Large intestine (tissue), 3 donors: Measurements from ENCODE around the gene GIMD1. TPM values are rescaled to one million over a fixed set of nuclear protein-coding genes. Genes with fewer than 3 reads are reported as not detected.
A peak's percentile ranks its signal among the peaks of the same experiment; 100 is the strongest.
"Not testable (repeated sequence)": the region's sequence is repeated elsewhere in the genome, so short reads cannot be mapped to it uniquely, and the experiment has no call there.

ENCODE experiments used
- DNase-seq, 2 donors: peaks; one replicate each; pipeline versions ENCODE4 v3.0.0 to v3.0.0-alpha.2; 2013
- H3K27ac ChIP-seq: one replicate; pipeline ENCODE4 v1.5.1; 2013; ENCODE audit warnings: low read length
- H3K27me3 ChIP-seq: 2 replicates; pipeline ENCODE4 v1.6.1; 2013; ENCODE audit warnings: low read length; ENCODE audit not compliant: control insufficient read depth, insufficient read depth
- H3K36me3 ChIP-seq: 2 replicates; pipeline ENCODE4 v1.6.1; 2013; ENCODE audit warnings: low read length; ENCODE audit not compliant: control insufficient read depth, insufficient read depth
- H3K4me1 ChIP-seq: one replicate; pipeline ENCODE4 v1.6.1; 2013; ENCODE audit warnings: low read length; ENCODE audit not compliant: control insufficient read depth, insufficient read depth
- H3K4me3 ChIP-seq: one replicate; pipeline ENCODE4 v1.5.1; 2013; ENCODE audit warnings: low read length
- H3K9me3 ChIP-seq: one replicate; pipeline ENCODE4 v1.6.1; 2013; ENCODE audit warnings: mild to moderate bottlenecking, low read depth, low read length, moderate library complexity; ENCODE audit not compliant: control insufficient read depth
- WGBS: methylation state at CpG from one replicate; pipeline ENCODE4 v1.1.5; 2013; ENCODE audit warnings: low lambda C conversion rate; ENCODE audit not compliant: insufficient coverage; 5-methylcytosine and 5-hydroxymethylcytosine counted together
- polyA plus RNA-seq: library from polyadenylated mRNA; unstranded; fragments of 120-200 nt; gene quantifications from one replicate; pipeline ENCODE4 v1.2.1, GENCODE V29; 2013

The GIMD1 gene
- polyA plus RNA-seq, 1 donor = 0.06 TPM

GRCh38 chr4:106333186-106333585 lies 35.4 kb downstream of the GIMD1 start:
- Histone ChIP-seq H3K36me3 (peaks cover 60% of the 10 kb centered on the region), H3K4me1 (no peaks in the 10 kb centered on the region), H3K27me3 (no peaks in the 10 kb centered on the region), H3K27ac (no peak overlapping the region), H3K9me3 (peaks cover under 1% of the 10 kb centered on the region), H3K4me3 (no peak overlapping the region)
- no peak for DNase-seq
- WGBS = 64% methylated on average over 2 of the region's 5 CpGs

GRCh38 chr4:106329041-106329618 lies 39.4 kb downstream of the GIMD1 start:
- no peaks in the 10 kb centered on the region for H3K4me1 ChIP-seq
- no peaks in the 10 kb centered on the region for H3K27me3 ChIP-seq
- no peak overlapping the region for H3K27ac ChIP-seq
- no peaks in the 10 kb centered on the region for H3K9me3 ChIP-seq
- WGBS = no CpG with 5 or more reads among the region's 1 CpG
- peak; percentile 7 to 34 for DNase-seq
- no peak overlapping the region for H3K4me3 ChIP-seq
- peaks cover 47% of the 10 kb centered on the region for H3K36me3 ChIP-seq

GRCh38 chr4:106325800-106326199 lies 42.8 kb downstream of the GIMD1 start:
- Histone ChIP-seq H3K36me3 (peaks cover 34% of the 10 kb centered on the region), H3K9me3 (peaks cover 6% of the 10 kb centered on the region), H3K27ac (no peak overlapping the region), H3K4me1 (no peaks in the 10 kb centered on the region), H3K27me3 (no peaks in the 10 kb centered on the region), H3K4me3 (no peak overlapping the region)
- DNase-seq = no peak

GRCh38 chr4:106323119-106323518 lies 45.5 kb downstream of the GIMD1 start:
- Histone ChIP-seq H3K4me1 (peaks cover under 1% of the 10 kb centered on the region), H3K9me3 (peaks cover 10% of the 10 kb centered on the region), H3K4me3 (no peak overlapping the region), H3K36me3 (peaks cover 22% of the 10 kb centered on the region), H3K27ac (no peak overlapping the region), H3K27me3 (no peaks in the 10 kb centered on the region)
- DNase-seq = no peak

GRCh38 chr4:106321814-106322213 lies 46.8 kb downstream of the GIMD1 start:
- not testable (repeated sequence) for H3K27me3 ChIP-seq, H3K4me1 ChIP-seq, DNase-seq, H3K9me3 ChIP-seq, H3K27ac ChIP-seq, H3K4me3 ChIP-seq
- peaks cover 11% of the 10 kb centered on the region for H3K36me3 ChIP-seq
- 40% methylated on average over 1 of the region's 6 CpGs for WGBS

GRCh38 chr4:106321168-106321567 lies 47.4 kb downstream of the GIMD1 start:
- H3K36me3 ChIP-seq, DNase-seq, H3K27ac ChIP-seq, H3K27me3 ChIP-seq, H3K9me3 ChIP-seq, H3K4me3 ChIP-seq, H3K4me1 ChIP-seq: not testable (repeated sequence)
- no CpG with 5 or more reads among the region's 34 CpGs for WGBS

- WGBS = no CpG with 5 or more reads among the region's 1 CpG
- no peaks in the 10 kb centered on the region for H3K27me3 ChIP-seq
- H3K36me3 ChIP-seq = peaks cover 6% of the 10 kb centered on the region
- no peak for DNase-seq
- no peak overlapping the region for H3K4me3 ChIP-seq
- H3K4me1 ChIP-seq = peaks cover 9% of the 10 kb centered on the region
- peaks cover 10% of the 10 kb centered on the region for H3K9me3 ChIP-seq
- H3K27ac ChIP-seq = no peak overlapping the region
Measured at GRCh38 chr4:106320235-106320634, 48.3 kb downstream of the GIMD1 start.

GRCh38 chr4:106318511-106318910 lies 50.1 kb downstream of the GIMD1 start:
- no peak for DNase-seq
- peaks cover 6% of the 10 kb centered on the region for H3K36me3 ChIP-seq
- H3K27me3 ChIP-seq = no peaks in the 10 kb centered on the region
- peaks cover 9% of the 10 kb centered on the region for H3K4me1 ChIP-seq
- H3K9me3 ChIP-seq = peaks cover 10% of the 10 kb centered on the region
- no peak overlapping the region for H3K4me3 ChIP-seq
- no peak overlapping the region for H3K27ac ChIP-seq

- no CpG with 5 or more reads among the region's 1 CpG for WGBS
- Histone ChIP-seq H3K4me1 (peaks cover 9% of the 10 kb centered on the region), H3K27me3 (no peaks in the 10 kb centered on the region), H3K36me3 (peaks cover 6% of the 10 kb centered on the region), H3K27ac (no peak overlapping the region), H3K9me3 (peaks cover 10% of the 10 kb centered on the region), H3K4me3 (no peak overlapping the region)
- no peak for DNase-seq
Measured at GRCh38 chr4:106317815-106318214, 50.8 kb downstream of the GIMD1 start.

GRCh38 chr4:106316773-106317409 lies 51.7 kb downstream of the GIMD1 start:
- peaks cover 6% of the 10 kb centered on the region for H3K36me3 ChIP-seq
- H3K4me1 ChIP-seq = peaks cover 9% of the 10 kb centered on the region
- peaks cover 10% of the 10 kb centered on the region for H3K9me3 ChIP-seq
- H3K27ac ChIP-seq = peak overlapping the region; percentile 95
- peak overlapping the region; percentile 88 for H3K4me3 ChIP-seq
- DNase-seq = peak in 1 of 2 donors; percentile 8
- no peaks in the 10 kb centered on the region for H3K27me3 ChIP-seq
- 3% methylated on average over 5 of the region's 13 CpGs for WGBS
